Stimulated activated CD4-positive, alpha-beta T cell treated with anti-CD3 and anti-CD28 coated beads, TNF-alpha, amount 100 ng/mL, for 4 hours (primary cell): Measurements from ENCODE around the gene CFAP126.
"Not testable (repeated sequence)": the region's sequence is repeated elsewhere in the genome, so short reads cannot be mapped to it uniquely, and the experiment has no call there.

Source experiments
- DNase-seq, 3 experiments: peaks; one replicate each; pipeline ENCODE4 v3.0.0-alpha.2; 2020; ENCODE audit warnings: low read depth in 3 of 3

Gene CFAP126

DNA sequence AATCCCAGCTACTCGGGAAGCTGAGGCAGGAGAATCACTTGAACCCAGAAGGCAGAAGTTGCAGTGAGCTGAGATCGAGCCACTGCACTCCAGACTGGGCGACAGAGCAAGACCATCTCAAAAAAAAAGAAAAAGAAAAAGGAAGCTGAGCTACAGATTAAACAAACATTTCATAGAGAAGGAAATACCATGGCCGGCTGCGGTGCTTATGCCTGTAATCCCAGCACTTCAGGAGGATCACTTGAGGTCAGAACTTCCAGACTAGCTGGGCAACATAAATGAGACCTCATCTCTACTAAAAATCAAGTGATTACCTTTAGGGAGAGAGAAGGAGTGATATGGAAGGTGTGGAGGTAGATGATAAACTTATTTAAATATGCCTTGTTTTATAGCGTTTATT, 14.0 kb upstream of the CFAP126 start:
- DNase-seq = no peak

DNA sequence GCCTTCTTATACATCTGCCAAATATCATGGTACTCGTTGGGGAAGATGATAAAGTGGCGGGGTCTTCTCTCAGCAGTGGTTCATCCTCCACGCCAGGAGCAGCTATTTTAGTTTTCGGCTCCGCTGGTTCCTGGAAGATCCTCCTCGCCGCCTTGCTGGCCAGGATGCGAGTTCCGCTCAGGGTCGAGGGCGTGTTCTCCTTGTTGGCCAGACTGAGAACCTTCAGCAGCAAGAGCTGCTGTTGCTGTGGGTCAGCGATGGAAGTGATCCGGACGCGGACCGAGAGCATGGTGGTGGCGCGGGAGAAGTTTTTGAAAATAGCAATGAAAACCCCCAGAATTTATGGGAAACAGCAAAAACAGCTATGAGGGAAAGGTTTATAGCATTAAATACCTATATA, 11.4 kb upstream of the CFAP126 start:
- DNase-seq = no peak

DNA sequence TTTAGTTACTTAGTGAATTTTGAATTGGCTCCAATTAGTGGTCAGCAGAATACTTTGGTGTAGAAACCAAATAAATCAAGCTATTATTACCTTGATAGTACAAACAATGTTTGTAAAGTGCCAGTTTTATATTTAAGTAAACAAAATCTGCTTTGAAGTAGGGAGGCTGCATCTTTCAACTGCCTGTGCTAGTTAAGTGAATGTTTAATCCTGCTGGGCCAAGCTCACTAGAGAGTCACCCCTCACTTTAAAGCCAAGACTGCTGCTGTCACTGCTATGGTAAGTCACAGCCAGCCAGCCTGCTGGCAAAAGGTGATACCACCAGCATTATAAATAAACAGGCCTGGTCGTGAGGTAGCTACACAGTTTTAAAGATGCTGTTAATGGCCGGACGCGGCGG, 10.3 kb upstream of the CFAP126 start:
- no peak for DNase-seq

DNA sequence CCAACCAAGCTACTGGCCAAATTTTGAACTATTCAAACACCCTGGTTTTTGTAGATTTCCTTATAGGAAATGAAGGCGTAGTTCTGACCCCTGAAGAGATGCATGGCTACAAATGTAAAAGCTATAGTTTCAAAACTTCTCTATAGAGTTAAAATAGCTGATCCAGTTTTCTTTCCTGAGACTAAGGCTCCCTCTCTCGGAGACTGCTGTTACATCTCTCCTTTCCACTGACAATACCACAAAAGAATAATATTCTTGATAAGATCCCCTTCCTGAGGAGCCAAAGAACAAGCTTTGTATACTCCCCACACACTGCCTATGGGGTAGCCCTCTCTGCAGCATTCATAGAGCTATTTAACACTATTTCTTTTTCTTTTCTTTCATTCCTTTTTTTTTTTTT, 6.7 kb upstream of the CFAP126 start:
- no peak for DNase-seq

DNA sequence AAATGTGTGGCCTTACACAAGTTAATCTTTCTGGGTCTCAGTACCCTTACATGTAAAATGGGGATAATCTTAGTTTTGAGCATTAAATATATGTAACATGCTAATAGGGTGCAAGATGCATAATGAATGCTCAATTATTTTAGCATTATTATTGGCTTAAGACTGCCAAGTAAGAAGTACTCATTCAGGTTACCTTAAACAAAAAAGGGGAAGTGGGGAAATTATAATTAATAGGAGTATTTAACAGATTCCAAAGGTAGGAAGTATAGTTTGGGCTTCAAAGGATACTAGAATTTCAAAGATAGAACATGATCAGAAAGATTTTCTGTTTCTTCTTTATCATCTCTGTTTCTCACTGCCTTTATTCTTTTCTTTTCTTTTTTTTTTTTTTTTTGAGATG, 5.8 kb upstream of the CFAP126 start:
- DNase-seq = no peak

DNA sequence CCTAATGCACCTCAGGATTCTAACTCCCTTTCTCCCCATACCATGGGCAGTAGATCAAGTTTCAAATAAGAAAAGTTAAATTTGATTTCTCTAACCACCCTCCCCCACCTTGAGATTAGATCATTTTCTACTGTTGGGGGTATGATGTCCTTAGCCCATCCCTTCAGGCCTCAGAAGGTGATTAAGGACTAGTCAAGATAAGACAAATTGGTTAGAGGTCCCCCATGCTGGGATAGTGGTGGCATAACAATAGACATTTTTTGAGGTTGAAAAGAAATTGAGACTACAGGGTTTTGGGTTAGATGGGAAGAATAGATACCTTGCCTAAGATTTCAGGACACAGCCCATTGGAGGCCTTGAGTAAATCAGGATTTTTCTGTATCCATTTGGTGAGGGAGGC, 2.5 kb downstream of the CFAP126 start:
- no peak for DNase-seq

DNA sequence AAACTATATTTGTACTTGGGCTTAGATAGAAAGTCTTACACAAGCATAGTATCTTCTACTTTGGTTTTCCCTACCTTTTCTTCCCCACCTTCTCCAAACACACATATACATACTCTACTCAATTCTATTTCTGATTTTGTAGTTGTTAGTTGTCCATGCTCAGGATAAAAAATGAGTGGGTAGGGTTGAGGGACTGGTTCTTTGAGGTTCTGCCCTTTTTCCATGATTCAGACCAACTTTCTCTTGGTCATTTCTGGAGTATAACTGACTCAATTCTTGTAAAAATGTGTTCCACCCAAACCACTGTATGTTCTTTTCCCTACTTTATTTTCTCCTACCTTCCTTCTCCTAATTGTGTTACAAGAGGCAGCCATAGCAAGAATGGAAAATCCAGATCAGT, 3.3 kb downstream of the CFAP126 start:
- DNase-seq = no peak

DNA sequence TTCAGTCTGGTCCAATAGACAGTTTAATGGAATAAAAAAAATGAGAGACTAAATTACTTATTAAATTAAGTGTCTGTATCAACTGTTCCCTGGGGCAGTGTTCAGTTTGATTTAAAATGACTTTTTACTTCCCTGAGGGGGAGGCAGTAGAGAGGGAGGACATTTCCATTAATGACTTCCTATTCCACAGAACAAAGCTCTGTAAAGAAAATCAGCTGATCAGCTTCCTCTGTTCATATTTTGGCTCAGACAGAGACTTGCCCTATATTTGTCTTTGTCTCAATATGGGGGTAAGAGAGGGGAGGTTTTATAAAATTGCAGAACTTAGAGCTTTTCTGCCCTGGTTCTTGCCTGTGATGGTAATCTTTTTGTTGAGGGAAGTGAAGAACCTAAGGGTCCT, 8.4 kb downstream of the CFAP126 start:
- DNase-seq = no peak

DNA sequence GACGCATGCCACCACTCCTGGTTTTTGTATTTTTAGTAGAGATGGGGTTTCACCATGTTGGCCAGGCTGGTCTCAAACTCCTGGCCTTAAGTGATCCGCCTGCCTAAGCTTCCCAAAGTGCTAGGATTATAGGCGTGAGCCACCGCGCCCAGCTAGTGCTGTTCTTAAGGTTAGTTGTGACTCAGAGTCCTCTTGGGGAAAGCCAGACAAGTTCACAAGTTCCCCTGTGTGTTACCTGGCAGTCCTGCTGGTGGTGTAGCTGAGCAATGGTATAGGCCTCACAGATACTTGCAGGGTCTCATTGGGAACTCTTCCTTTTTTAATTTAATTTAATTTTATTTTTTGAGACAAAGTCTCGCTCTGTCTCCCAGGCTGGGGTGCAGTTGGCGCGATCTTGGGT, 10.6 kb downstream of the CFAP126 start:
- DNase-seq = no peak

DNA sequence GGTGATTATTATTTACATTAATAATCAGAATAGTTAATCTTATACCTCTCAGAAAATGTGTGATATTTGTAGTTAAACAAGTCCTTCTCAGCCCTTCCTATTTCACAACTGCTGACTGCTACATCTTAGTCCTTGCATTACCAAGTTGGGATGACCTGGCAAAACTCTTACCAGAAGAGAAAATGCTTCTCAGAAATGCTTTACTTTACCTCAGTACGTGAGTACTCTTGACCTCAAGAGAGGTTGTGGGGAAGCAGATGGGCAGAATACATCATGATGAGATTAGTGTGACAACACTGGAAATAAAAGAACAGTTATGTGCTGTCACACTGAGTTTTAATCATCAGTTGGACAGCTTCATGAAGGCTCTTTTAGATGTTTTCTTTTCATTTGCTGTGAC, 16.2 kb downstream of the CFAP126 start:
- DNase-seq = no peak

DNA sequence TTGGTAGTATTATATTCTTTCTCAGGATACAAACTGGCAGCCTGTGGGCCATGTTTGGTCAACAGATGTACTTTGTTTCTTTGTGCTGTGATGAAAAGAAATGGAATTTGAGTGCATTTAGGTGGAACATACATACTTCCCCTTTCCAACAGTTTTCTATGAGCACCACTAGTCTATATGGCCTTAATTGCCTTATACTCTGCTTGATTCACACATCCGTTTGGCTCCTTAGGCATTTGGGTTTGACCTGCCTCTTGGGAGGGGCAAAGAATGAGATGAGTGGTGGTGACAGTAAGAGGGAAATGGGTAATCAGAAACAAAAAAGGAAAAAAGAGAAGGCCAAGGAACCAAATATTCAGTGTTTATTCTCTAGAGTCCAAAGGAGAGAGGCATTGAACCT, 17.0 kb downstream of the CFAP126 start:
- DNase-seq = no peak

DNA sequence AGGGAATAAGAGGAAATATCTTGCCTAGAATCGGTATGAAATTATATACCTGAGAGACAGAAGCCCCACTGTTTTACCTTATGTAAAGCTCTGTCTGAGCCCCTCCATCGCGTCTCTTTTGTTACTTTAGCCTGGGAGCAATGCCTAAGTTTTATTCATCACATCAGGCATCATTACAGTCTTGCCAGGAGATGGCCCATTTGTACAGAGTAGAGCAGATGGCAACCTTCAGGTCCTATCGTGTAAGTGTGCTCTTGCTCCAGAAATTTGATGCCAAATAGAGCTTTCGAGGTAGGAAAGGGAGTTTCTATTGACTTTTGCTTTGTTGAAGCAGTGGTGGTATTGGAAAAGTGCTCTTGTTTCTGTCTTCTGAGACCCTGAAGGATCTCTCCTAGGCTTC, 24.9 kb downstream of the CFAP126 start:
- DNase-seq = no peak

DNA sequence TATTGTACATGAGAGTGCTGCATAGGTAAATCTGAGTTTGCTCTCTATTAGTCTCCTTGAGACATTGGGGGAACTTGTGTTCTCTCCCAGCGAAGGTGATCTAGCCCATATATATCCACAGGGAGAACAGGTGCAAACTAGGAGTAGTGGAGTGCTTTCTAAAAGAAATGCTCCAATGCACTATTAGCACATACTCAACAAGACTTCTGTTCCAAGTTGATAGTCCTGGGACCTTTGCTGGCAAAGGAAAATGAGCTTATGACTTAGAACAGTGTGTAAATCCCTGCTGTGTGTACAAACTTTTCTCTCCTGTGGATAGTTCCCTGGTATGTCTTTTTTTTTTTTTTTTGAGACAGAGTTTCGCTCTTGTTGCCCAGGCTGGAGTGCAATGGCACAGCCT, 25.5 kb downstream of the CFAP126 start:
- no peak for DNase-seq

DNA sequence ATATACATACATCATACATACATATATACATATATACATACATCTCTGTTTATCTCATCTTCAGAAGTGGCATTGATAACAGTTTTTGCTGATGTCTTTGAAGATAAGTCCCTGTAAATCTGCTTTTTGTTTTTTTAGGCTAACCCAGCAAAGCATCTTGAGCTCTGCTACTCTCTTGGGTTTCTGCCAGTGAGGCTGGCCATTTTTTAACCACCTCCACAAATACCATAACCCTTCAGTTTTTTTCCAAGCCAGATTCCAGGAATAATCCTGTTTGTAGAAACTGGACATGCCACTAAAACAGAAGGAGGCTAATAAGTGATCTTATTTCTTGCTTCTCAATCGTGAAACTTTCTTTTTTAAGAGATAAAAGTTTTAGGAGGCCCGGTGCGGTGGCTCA, 31.9 kb downstream of the CFAP126 start:
- no peak for DNase-seq

DNA sequence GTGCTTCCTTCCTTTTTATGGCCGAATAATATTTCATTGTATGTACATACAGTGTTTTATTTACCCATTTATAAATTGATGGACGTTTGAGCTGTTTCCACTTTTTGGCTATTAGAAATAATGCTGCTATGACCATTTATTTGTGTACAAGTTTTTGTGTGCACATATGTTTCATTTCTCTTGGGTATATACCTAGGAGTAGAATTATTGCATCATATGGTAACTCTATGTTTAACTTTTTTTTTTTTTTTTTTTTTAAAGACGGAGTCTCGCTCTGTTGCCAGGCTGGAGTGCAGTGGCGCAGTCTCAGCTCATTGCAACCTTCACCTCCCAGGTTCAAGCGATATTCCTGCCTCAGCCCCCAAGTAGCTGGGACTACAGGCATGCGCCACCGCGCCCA, 34.5 kb downstream of the CFAP126 start:
- no peak for DNase-seq

DNA sequence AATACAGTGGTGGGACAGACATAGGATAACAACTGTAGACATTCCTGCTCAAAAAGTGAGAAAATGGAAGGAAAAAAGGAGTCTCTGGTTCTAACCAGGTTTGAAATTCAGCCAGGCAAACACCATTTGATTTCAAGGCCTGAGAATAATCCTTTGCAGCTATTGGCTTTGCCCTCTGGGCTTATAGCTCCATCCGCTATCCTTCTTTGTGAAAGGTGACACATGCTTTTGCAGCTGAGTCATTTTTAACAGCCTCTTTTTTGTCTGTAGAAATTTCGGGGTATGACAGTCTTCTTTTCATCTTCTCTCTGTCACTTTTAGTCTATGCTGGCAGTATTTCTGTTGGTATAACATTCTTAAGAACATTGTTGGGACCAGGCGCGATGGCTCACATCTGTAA, 37.3 kb downstream of the CFAP126 start:
- DNase-seq = no peak

DNA sequence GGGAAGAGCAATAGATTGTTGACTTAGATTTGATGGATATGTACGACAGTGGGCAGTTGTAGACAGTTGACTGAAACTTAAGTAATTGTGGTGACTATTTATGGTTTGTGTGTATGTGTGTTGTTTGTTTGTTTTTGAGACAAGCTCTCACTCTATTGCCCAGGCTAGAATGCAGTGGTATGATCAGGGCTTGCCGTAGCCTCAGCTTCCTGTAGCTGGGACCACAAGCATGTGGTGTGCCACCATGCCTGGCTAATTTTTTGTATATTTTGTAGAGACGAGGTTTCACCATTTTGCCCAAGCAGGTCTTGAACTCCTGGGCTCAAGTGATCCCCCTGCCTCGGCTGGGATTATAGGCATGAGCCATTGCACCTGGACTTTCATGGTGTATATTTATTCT, 43.7 kb downstream of the CFAP126 start:
- DNase-seq = no peak

DNA sequence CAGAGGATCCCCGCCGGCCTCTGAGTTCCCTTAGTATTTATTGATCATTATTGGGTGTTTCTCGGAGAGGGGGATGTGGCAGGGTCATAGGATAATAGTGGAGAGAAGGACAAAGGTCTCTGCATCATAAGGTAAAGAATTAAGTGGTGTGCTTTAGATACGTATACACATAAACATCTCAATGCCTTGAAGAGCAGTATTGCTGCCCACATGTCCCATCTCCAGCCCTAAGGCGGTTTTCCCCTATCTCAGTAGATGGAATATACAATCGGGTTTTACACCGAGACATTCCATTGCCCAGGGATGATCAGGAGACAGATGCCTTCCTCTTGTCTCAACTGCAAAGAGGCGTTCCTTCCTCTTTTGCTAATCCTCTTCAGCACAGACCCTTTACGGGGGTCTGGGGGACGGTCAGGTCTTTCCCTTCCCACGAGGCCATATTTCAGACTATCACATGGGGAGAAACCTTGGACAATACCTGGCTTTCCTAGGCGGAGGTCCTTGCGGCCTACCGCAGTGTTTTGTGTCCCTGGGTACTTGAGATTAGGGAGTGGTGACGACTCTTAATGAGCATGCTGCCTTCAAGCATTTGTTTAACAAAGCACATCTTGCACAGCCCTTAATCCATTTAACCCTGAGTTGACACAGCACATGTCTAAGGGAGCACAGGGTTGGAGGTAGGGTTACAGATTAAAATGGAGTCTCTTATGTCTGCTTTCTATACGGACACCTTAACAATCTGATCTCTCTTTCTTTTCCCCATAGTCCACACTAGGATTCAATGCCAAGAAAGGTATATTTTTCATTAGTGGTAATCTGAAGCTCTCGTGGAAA, 51.6 kb downstream of the CFAP126 start:
- DNase-seq = not testable (repeated sequence)
